GM19467 (cell line): ENCODE measurements around the gene RAB26.

ENCODE experiments used
- ATAC-seq: cut with Tn5 transposase; IDR thresholded peaks from one replicate; pipeline ENCODE4 v1.9.1; 2021; ENCODE audit warnings: mild to moderate bottlenecking, moderate library complexity; ENCODE audit not compliant: unreplicated experiment

The RAB26 gene

GRCh38 chr16:2142942-2143877 lies 5.2 kb upstream of the RAB26 start:
- no peak for ATAC-seq

GRCh38 chr16:2143878-2144485 lies 4.4 kb upstream of the RAB26 start:
- ATAC-seq, result no peak

- ATAC-seq, result no peak
Observed at GRCh38 chr16:2145843-2146242, 2.6 kb upstream of the RAB26 start.

- ATAC-seq, result no peak
Observed at GRCh38 chr16:2147378-2147777, 1.0 kb upstream of the RAB26 start.

- ATAC-seq, result no peak
Observed at GRCh38 chr16:2148714-2149629, 547 bp downstream of the RAB26 start.

GRCh38 chr16:2149630-2150417 lies 1.4 kb downstream of the RAB26 start:
- ATAC-seq, result no peak

- no peak for ATAC-seq
Observed at GRCh38 chr16:2150418-2151187, 2.2 kb downstream of the RAB26 start.

- no peak for ATAC-seq
Observed at GRCh38 chr16:2151188-2152091, 3.0 kb downstream of the RAB26 start.

- ATAC-seq, result no peak
Observed at GRCh38 chr16:2152695-2153506, 4.5 kb downstream of the RAB26 start.

- no peak for ATAC-seq
Observed at GRCh38 chr16:2154533-2155090, 6.2 kb downstream of the RAB26 start.

GRCh38 chr16:2155091-2155950 lies 6.9 kb downstream of the RAB26 start, which contains the start of gene TRAF7:
Gene TRAF7, plus strand, starts transcription at chr16:2155782. Its CDS starts 8,139 bp downstream, at chr16:2163921.
- peak; percentile 83 for ATAC-seq

- ATAC-seq, result no peak
Observed at GRCh38 chr16:2155977-2156848, 7.8 kb downstream of the RAB26 start.

GRCh38 chr16:2156849-2157224 lies 8.4 kb downstream of the RAB26 start:
- no peak for ATAC-seq

GRCh38 chr16:2157480-2158261 lies 9.2 kb downstream of the RAB26 start:
- no peak for ATAC-seq

- ATAC-seq, result no peak
Observed at GRCh38 chr16:2158262-2158638, 9.8 kb downstream of the RAB26 start.
